NCI-H1694 (cell line): Measurements from ENCODE around the gene PARD3.

ENCODE experiments used
- DNase-seq: peaks from one replicate; lab custom pipeline; 2025; lab: John Stamatoyannopoulos, UW

The PARD3 gene

DNA sequence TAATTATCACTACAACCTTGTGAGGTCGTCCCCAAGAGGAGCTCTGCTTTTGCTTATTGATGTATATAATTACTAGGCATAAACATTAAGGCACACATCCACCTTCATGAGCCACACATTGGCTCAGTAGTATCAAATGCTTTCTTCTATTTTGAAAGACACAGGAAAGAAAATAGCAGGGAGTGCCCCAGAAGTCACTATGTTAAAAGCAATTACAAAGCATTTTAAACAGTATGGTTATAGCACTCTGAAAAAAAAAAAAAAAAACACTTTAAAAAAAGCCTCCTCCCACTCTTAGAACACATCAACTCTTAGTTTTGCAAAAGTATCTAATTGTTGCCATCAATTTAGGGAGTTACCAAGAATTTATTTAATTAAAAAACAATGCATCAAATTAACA lies 474.2 kb downstream of the PARD3 start:
- no peak for DNase-seq

DNA sequence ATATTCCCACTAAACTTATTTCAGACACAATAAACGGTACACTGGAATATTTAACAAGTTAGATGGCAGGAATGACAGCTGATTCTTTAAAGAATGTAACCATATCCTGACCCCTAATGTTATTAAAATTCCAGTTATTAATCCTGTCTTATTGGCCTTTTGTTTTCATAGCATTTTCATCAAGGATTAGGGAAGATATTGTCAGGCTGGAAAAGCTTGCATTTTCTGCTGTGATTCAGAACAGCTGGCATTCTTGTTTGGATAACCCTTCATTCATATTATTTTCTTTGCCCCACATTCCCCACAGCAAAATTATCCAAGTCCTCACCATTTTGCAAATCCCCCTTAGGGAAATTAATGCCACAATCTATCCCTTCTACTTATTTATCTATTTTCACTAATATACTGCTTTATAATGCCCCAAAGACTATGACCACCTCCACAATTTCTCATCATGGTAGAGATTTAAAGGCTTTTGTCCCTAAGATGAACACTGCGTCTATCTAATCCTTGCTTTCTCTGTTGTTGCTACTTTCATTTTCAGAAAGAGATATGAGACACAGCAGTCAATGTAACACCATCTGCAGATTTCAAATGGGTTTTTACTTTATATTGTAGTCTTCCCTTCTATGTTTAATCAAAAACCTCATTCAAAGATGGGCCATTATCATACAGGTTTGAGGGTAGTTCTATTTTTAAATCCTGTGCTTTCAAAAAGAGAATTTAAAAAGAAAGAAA lies 475.1 kb downstream of the PARD3 start:
- DNase-seq, result no peak

DNA sequence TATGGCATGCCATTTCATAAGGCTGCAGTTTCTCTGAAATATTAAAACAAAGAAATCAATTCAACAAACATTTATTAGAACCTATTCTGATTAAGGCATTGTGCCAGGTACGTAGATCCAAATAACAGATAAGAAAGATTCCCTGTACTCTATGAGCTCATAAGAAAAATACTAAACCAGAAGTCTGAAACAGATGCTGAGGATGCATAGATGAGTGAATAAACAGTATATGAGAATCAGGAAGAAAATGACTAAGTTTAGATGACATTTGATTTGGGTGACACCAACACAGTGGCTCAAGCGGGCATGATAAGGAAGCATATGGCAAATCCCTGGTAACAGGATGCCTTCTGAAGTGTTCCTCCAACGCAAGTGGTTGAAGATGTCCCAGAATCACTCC lies 477.2 kb downstream of the PARD3 start:
- no peak for DNase-seq

DNA sequence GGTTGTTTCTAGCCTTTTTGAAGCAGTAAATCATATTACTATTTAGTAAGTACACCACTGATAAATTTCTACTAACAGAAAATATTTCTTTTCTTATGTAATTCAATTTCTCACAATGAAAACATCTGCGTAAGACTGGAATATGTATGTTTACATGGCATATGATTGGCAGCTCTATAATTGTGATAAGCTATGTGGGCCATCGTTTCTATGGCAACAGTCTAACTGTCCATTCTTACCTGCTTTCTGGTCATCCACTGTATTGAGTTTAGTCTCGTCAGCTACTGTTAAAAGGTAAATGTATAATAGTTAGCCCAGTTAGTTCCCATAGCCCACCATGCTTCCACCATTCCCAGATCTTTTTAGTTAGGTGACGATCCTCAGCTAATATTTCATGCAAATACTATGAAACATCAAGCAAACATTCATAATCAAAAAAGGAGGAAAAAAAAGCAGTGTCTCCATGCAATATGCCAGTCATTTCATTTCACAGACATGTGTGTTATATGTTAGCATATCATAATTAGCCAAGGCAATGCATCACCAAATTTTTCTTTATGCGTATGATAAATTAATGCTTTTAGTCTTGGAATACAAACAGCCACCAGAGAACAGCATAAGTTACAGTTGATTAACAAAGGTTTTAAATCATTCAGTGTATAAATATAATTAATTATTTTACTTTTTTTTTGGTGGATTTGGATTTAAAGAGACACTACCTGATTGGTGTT lies 479.0 kb downstream of the PARD3 start:
- DNase-seq, result no peak

DNA sequence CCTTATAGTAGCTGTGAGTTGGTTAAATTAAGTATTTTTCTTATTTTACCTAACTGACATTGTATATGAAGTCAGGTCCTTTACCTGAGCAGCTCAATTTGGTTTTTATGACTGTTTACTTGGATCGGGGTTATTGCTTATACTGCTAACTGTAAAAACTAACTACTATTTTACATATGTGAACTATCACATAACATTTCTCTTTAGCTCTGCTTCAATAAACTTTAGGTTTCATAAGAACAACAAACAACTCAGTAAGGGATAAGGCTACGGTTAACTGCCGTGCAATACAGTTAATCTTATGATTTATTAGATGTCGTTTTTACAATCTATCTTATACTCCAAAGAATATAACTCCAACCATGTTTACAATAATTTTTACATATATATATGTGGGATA lies 480.2 kb downstream of the PARD3 start:
- DNase-seq, result no peak

- no peak for DNase-seq
Measured at GRCh38 chr10:34333513-34333912, 481.6 kb downstream of the PARD3 start.

- no peak for DNase-seq
Measured at GRCh38 chr10:34327184-34327583, 487.9 kb downstream of the PARD3 start.

DNA sequence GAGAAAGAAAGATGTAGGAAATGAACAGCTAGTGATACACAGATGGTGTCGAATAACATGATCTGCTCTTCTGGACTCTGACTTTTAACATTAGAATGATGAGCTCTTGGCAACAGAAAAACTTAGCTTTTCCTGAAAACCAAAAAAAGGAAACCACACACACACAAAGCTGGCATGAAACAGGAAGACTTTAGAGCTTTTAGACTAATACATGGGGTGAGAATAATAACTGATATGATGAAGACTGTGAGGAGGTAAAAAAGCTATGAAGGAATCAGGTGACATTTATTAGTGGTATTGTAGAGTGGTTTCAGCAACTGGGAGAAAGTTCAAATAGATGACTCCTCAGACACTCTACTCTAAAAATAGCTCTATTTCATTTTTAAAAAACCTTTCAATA lies 491.9 kb downstream of the PARD3 start:
- no peak for DNase-seq

DNA sequence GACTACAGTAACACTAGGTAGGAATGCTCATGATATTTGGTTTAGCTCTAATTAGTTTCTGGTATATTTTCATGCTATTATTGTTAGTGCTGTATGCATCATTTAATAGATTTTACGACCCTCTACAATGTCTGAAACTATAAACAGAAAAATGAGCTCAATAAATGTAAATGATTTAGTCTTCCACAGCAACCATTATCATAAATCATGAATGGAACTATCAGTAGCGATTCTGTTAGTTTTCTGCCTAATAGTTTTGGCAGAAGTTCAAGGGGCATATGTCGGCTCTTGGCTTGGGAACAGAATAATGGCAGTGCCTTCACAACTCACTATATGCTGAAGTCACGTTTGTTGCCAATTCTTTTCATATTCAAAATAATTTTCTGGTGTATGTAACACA lies 494.8 kb downstream of the PARD3 start:
- DNase-seq, result peak; percentile 94

DNA sequence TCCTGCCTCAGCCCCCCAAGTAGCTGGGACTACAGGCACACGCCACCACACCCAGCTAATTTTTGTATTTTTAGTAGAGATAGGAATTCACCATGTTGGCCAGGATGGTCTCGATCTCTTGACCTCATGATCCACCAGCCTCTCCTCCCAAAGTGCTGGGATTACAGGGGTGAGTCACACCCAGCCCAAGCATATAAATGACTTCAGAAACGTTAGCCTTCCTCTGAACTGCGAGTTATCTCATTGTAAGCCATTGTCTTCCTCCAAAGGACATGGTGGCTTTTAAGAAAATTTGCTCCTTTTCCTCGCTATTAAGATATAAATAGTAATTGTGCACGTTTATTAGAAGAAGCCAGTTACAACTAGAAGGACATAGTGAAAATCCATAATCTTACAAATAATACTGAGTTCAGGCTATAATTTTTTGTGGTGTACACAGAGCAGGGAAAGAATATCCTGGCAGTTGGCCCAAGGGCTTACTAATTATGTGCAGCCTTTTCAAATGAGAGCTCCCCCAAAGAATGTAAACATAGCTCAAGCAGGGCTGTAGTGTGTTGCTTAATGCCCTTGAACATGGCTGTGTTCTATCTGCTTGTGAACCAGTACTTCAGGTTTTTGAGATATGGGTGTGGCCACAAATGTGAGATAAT lies 495.8 kb downstream of the PARD3 start:
- DNase-seq, result peak; percentile 49

GRCh38 chr10:34316154-34316553 lies 498.9 kb downstream of the PARD3 start:
- no peak for DNase-seq

GRCh38 chr10:34314457-34314856 lies 500.6 kb downstream of the PARD3 start:
- DNase-seq, result no peak

- DNase-seq, result no peak
Measured at GRCh38 chr10:34313888-34314287, 501.2 kb downstream of the PARD3 start.

GRCh38 chr10:34313353-34313752 lies 501.7 kb downstream of the PARD3 start:
- DNase-seq, result no peak

DNA sequence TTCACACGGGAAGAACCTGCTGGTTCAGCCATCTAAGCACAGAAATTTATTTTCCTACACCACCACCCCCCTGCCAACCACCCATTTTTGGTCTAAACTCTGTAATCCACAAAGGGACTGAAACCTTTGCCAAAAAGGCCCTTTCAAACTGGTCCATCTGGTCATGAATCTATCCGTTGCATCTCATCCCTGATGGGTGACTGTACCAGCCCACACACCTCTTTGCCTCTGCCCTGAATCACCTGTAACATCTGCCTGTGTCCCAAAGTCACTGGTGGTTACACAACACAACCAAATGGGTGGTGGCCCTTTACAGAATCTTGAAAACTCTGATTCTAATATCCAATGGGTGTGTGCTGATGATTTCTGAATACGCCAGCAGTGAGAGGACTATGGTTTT lies 503.4 kb downstream of the PARD3 start:
- no peak for DNase-seq

- no peak for DNase-seq
Measured at GRCh38 chr10:34310234-34310633, 504.9 kb downstream of the PARD3 start.

GRCh38 chr10:34305189-34305588 lies 509.9 kb downstream of the PARD3 start:
- DNase-seq, result no peak

GRCh38 chr10:34303022-34303421 lies 512.1 kb downstream of the PARD3 start:
- no peak for DNase-seq

GRCh38 chr10:34299105-34299611 lies 515.9 kb downstream of the PARD3 start:
- DNase-seq, result no peak

DNA sequence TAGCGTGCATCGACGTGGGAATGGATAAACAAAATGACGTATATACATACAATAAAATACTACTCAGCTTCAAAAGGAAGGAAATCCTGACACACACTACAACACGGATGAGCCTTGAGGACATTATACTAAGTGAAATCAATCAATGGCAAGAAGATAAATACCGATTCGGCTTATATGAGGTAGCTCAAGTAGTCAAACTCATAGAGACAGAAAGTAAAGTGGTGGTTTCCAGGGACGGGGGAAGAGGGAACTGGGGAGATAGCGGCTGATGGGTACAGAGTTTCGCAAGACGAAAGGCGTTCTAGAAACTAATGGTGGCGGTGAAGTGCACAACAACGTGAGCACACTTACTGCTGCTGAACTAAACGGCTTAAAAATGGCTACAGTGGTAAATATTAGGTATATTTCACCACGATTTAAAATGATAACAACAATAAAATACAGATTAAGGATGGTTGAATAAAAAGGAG lies 516.7 kb downstream of the PARD3 start:
- no peak for DNase-seq

GRCh38 chr10:34297541-34298345 lies 517.4 kb downstream of the PARD3 start:
- no peak for DNase-seq

DNA sequence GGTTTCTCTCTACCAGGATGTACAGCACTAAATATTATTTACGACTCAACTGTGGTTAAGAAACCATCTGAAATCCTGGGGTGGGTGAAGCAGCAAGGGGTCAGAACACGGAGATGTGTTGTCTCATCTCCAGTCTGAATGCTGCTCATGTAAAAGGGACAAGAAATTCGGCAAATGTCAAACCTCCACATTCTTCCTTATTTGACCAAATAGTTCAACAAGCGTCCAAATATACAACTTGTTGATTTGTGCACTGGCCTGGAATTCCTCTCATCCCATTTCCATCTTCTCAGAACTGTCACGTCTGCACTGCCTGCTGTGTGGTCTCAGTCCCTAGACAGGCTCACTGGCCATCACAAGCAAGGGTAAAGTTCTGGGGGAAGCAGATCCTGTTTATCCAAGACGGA lies 520.0 kb downstream of the PARD3 start:
- DNase-seq, result no peak
